SH-SY5Y (cell line): ENCODE measurements around the gene TMEM17.

Experiments used
- GATA2 ChIP-seq: IDR thresholded peaks from 2 replicates; pipeline ENCODE4 v1.6.1; 2011; ENCODE audit warnings: mild to moderate bottlenecking, low read depth, low read length
- GATA3 ChIP-seq: IDR thresholded peaks from 2 replicates; pipeline ENCODE4 v1.6.1; 2011; ENCODE audit warnings: low read depth, mild to moderate bottlenecking, low read length, moderate library complexity

GRCh38 chr2:62540408-62541168, 34.6 kb upstream of the TMEM17 start:
- TF ChIP-seq GATA3 (no peak), GATA2 (no peak)
